ENCODE measurements around the gene DNAJC12. TPM values are rescaled to one million over a fixed set of nuclear protein-coding genes. Genes with fewer than 3 reads are reported as not detected.

DNAJC12 gene
- total RNA-seq, 1 donor from 2014 or later: 3.7 TPM

Small RNA genes lying within 50 kb of the gene (small RNA-seq; reads per million reads assigned to genes)
- gene RN7SL394P (not detected), gene RNU6-1250P (not detected), gene RNU6-523P (not detected)

Other genes with a start within 250 kb of the DNAJC12 start
- 11.3 and 12.9 TPM in 2 replicates for gene CTNNA3, start 142.0 kb downstream of the DNAJC12 start, total RNA-seq (ENCODE audit: low replicate concordance)
- 26.2 and 48.5 TPM in 2 replicates for gene SIRT1, start 46.5 kb upstream of the DNAJC12 start, total RNA-seq (ENCODE audit: low replicate concordance)
- 52.1 and 74.2 TPM in 2 replicates for gene HERC4, start 237.1 kb upstream of the DNAJC12 start, total RNA-seq (ENCODE audit: low replicate concordance)